ENCODE data around the gene PRIM2. TPM values are rescaled to one million over a fixed set of nuclear protein-coding genes. Genes with fewer than 3 reads are reported as not detected.
A peak's percentile ranks its signal among the peaks of the same experiment; 100 is the strongest.

The PRIM2 gene
- total RNA-seq, 1 experiment from 2014 or later, result 9.7 TPM

DNA sequence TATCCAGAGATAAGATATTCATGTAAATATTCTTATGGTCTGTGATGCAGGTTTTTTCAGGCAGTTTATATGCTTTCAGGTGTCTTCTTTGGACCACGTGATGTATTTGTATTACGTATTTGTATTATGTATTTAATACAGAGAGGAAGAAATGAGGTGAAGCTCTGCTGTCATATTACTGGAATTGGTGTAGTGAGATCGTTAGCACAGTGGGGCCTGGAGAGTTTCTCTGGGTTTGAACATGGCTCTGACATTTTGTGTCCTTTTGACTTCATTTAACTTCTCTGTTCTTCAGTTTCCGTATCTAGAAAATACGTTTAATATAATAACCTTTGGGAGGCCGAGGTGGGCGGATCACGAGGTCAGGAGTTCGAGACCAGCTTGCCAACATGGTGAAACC lies 1.6 kb upstream of the PRIM2 start:
- no TSS peak for BruUV-seq (replicated peaks)
- H3K4me1 Mint-ChIP-seq (ENCODE audit: insufficient read depth, unreplicated experiment), result peaks cover 31% of the 10 kb centered on the region
- H3K27ac Mint-ChIP-seq (ENCODE audit: low read depth, unreplicated experiment), result no peak overlapping the region
- H3K27me3 Mint-ChIP-seq (ENCODE audit: insufficient read depth, unreplicated experiment), result no peaks in the 10 kb centered on the region
- no peak overlapping the region for H3K4me3 Mint-ChIP-seq (ENCODE audit: unreplicated experiment)
- CTCF ChIA-PET, result interaction anchor here (0.6 to 4.8 kb wide), 37 partner anchors 13 to 736 kb away, joined by 3 to 82 read pairs (median 4); partner anchors contain the start of genes BEND6 and RAB23
- peaks cover 6% of the 10 kb centered on the region for H3K36me3 Mint-ChIP-seq (ENCODE audit: insufficient read depth, unreplicated experiment)
- POLR2A ChIA-PET, result interaction anchor here (0.8 to 2.1 kb wide), 7 partner anchors 11 to 226 kb away, joined by 3 to 28 read pairs (median 4); partner anchors contain the start of genes BAG2 and RAB23
- intact Hi-C loops (cut with micrococcal nuclease), result loop anchor here (1.0 to 10.0 kb wide), 6 partner anchors 48 to 601 kb away; partner anchors contain the start of gene BEND6
- no peaks in the 10 kb centered on the region for H3K9me3 Mint-ChIP-seq (ENCODE audit: unreplicated experiment)
- no peak for DNase-seq (ENCODE audit: unreplicated experiment)
- no peak for TF ChIP-seq CTCF (IDR thresholded peaks at IDR 0.05; ENCODE audit: unreplicated experiment)

DNA sequence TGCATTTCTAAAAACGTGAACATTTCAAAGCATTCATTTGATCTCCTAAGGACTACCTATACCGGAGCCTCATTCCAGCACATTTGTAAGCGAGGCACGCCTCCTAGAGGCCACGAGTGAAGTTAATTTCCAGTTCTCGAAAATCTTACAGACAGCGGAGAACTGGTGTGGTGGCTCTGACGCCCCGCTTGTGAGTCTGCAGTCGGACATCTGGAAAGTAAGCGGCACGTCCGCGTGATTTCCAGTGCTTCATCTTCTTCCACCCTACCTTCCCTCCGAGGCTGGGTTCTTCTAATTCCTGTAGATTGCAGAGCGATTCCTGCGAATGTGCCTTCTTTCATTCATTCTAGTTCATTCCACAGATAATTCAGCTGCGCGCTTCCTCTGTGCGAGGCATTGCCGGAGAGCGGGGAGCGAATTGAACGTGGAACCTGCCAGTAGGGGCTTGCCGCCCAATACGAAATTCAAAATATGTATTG lies 810 bp upstream of the PRIM2 start:
- CTCF ChIA-PET, result interaction anchor here (0.6 to 4.8 kb wide), 59 partner anchors 9 to 737 kb away, joined by 3 to 82 read pairs (median 4); partner anchors contain the start of genes BEND6, KIAA1586 and RAB23
- Mint-ChIP-seq H3K9me3 (ENCODE audit: unreplicated experiment) (no peaks in the 10 kb centered on the region), H3K36me3 (ENCODE audit: insufficient read depth, unreplicated experiment) (peaks cover 6% of the 10 kb centered on the region), H3K4me3 (ENCODE audit: unreplicated experiment) (peak overlapping the region; percentile 95), H3K27me3 (ENCODE audit: insufficient read depth, unreplicated experiment) (no peaks in the 10 kb centered on the region), H3K4me1 (ENCODE audit: insufficient read depth, unreplicated experiment) (peaks cover 32% of the 10 kb centered on the region), H3K27ac (ENCODE audit: low read depth, unreplicated experiment) (peak overlapping the region; percentile 88)
- intact Hi-C loops (cut with micrococcal nuclease), result loop anchor here (1.0 to 10.0 kb wide), 6 partner anchors 48 to 602 kb away; partner anchors contain the start of gene BEND6
- POLR2A ChIA-PET, result interaction anchor here (0.6 to 2.1 kb wide), 18 partner anchors 12 to 945 kb away, joined by 3 to 28 read pairs (median 4); partner anchors contain the start of genes BAG2, BEND6 and RAB23
- peak; percentile 82 for TF ChIP-seq CTCF (IDR thresholded peaks at IDR 0.05; ENCODE audit: unreplicated experiment)
- BruUV-seq (replicated peaks), result no TSS peak
- peak; percentile 94 for DNase-seq (ENCODE audit: unreplicated experiment)

- POLR2A ChIA-PET, result interaction anchor here (2.5 kb wide), 1 partner anchor 370 kb away, joined by 5 read pairs; the partner anchor contains the start of gene BEND6
- Mint-ChIP-seq H3K9me3 (ENCODE audit: unreplicated experiment) (peaks cover 8% of the 10 kb centered on the region), H3K27me3 (ENCODE audit: insufficient read depth, unreplicated experiment) (no peaks in the 10 kb centered on the region), H3K4me3 (ENCODE audit: unreplicated experiment) (no peak overlapping the region), H3K4me1 (ENCODE audit: insufficient read depth, unreplicated experiment) (peaks cover 13% of the 10 kb centered on the region), H3K27ac (ENCODE audit: low read depth, unreplicated experiment) (no peak overlapping the region), H3K36me3 (ENCODE audit: insufficient read depth, unreplicated experiment) (peaks cover 35% of the 10 kb centered on the region)
- intact Hi-C loops (cut with micrococcal nuclease), result loop anchor here (2.0 kb wide), 1 partner anchor 134 kb away; no protein-coding TSS in a partner anchor
- DNase-seq (ENCODE audit: unreplicated experiment), result no peak
- CTCF ChIA-PET, result interaction anchor here (0.6 to 6.2 kb wide), 7 partner anchors 119 to 421 kb away, joined by 3 to 74 read pairs (median 3); partner anchors contain the start of gene BEND6
- no TSS peak for BruUV-seq (replicated peaks)
- peak; percentile 33 for TF ChIP-seq CTCF (IDR thresholded peaks at IDR 0.05; ENCODE audit: unreplicated experiment)
These were observed 7.1 kb downstream of the PRIM2 start for GRCh38 chr6:57324538-57324937.

GRCh38 chr6:57327311-57327710 lies 9.9 kb downstream of the PRIM2 start:
- no peaks in the 10 kb centered on the region for H3K27me3 Mint-ChIP-seq (ENCODE audit: insufficient read depth, unreplicated experiment)
- H3K36me3 Mint-ChIP-seq (ENCODE audit: insufficient read depth, unreplicated experiment), result peaks cover 40% of the 10 kb centered on the region
- peaks cover 6% of the 10 kb centered on the region for H3K4me1 Mint-ChIP-seq (ENCODE audit: insufficient read depth, unreplicated experiment)
- ChIA-PET POLR2A (no interaction called here), CTCF (no interaction called here)
- peaks cover 18% of the 10 kb centered on the region for H3K9me3 Mint-ChIP-seq (ENCODE audit: unreplicated experiment)
- no peak for TF ChIP-seq CTCF (IDR thresholded peaks at IDR 0.05; ENCODE audit: unreplicated experiment)
- intact Hi-C loops (cut with micrococcal nuclease), result no loop called here
- H3K27ac Mint-ChIP-seq (ENCODE audit: low read depth, unreplicated experiment), result no peak overlapping the region
- no peak overlapping the region for H3K4me3 Mint-ChIP-seq (ENCODE audit: unreplicated experiment)
- BruUV-seq (replicated peaks), result no TSS peak
- DNase-seq (ENCODE audit: unreplicated experiment), result no peak
